H1 (cell line): ENCODE results near the gene TRIM14. TPM values are rescaled to one million over a fixed set of nuclear protein-coding genes. Genes with fewer than 3 reads are reported as not detected.

Experiments
- CBX5 ChIP-seq: fragments of 300-800, 300-1000 bp; sonication (generic); IDR thresholded peaks from 2 replicates; pipeline ENCODE4 v1.7.1; 2016; ENCODE audit warnings: antibody characterized with exemption, low read length, low read depth
- CBX8 ChIP-seq: fragments of 300-800, 300-1000 bp; sonication (generic); IDR thresholded peaks from 2 replicates; pipeline ENCODE4 v1.7.1; 2016; ENCODE audit warnings: low read depth, low read length, borderline replicate concordance
- CHD7 ChIP-seq: fragments of 300-600 bp; sonication (generic); IDR thresholded peaks from 2 replicates; pipeline ENCODE4 v1.7.1; 2012; ENCODE audit warnings: low read length, moderate library complexity, mild to moderate bottlenecking, inconsistent platforms; ENCODE audit not compliant: insufficient replicate concordance
- E2F6 ChIP-seq: IDR thresholded peaks from 2 replicates; pipeline ENCODE4 v1.6.1; 2012; ENCODE audit warnings: inconsistent platforms
- RAD21 ChIP-seq, 2 experiments: IDR thresholded peaks in 1 of 2; conservative IDR thresholded peaks in 1 of 2; 2 replicates each; pipeline ENCODE4 v1.6.1; 2011; ENCODE audit warnings: low read depth in 2 of 2, low read length in 2 of 2, improper control_type of control experiment in 1 of 2, inconsistent platforms in 1 of 2, mild to moderate bottlenecking in 1 of 2, moderate library complexity in 1 of 2
- RXRA ChIP-seq: IDR thresholded peaks from 2 replicates; pipeline ENCODE4 v1.6.1; 2011; ENCODE audit warnings: low read depth, mild to moderate bottlenecking, low read length, moderate library complexity; ENCODE audit not compliant: insufficient read depth
- SAP30 ChIP-seq: fragments of 300-600 bp; sonication (generic); IDR thresholded peaks from 2 replicates; pipeline ENCODE4 v1.7.1; 2012; ENCODE audit warnings: low read length, moderate library complexity, mild to moderate bottlenecking, inconsistent platforms; ENCODE audit not compliant: insufficient read depth, insufficient replicate concordance
- SP4 ChIP-seq: IDR thresholded peaks from 2 replicates; pipeline ENCODE4 v1.6.1; 2012; ENCODE audit warnings: low read length, inconsistent platforms
- ZNF274 ChIP-seq: IDR thresholded peaks from 2 replicates; pipeline ENCODE4 v1.7.0; 2012; ENCODE audit warnings: low read length, borderline replicate concordance; ENCODE audit errors: extremely low read depth
- polyA plus RNA-seq, 7 experiments: library from polyadenylated mRNA; depleted of rRNA in 3 of 7; stranded (reverse) in 5 of 7; unstranded in 2 of 7; fragments of >200 nt in 5 of 7; fragments of 200-250 nt in 2 of 7; gene quantifications; 1 replicate in 5 of 7; 2 replicates in 1 of 7; 4 replicates in 1 of 7; pipeline versions ENCODE4 v1.2.1 to v1.2.3, GENCODE V29; 2011 to 2013; ENCODE audit warnings: missing spikeins in 2 of 7, mixed read lengths in 2 of 7
- total RNA-seq: library from RNA; stranded (reverse); fragmentation: NEBNext Ultra II Directional; extraction: Animal tissue kit (Norgen Biotek cat#: 25700); gene quantifications from 2 replicates; pipeline ENCODE4 v1.2.1, GENCODE V29; 2021

Gene TRIM14
- total and polyA plus RNA-seq, 2 of the 8 experiments (the other 6 are each of a cell fraction or from before 2014, with no cell fraction given): 9.2 to 19.4 TPM

DNA sequence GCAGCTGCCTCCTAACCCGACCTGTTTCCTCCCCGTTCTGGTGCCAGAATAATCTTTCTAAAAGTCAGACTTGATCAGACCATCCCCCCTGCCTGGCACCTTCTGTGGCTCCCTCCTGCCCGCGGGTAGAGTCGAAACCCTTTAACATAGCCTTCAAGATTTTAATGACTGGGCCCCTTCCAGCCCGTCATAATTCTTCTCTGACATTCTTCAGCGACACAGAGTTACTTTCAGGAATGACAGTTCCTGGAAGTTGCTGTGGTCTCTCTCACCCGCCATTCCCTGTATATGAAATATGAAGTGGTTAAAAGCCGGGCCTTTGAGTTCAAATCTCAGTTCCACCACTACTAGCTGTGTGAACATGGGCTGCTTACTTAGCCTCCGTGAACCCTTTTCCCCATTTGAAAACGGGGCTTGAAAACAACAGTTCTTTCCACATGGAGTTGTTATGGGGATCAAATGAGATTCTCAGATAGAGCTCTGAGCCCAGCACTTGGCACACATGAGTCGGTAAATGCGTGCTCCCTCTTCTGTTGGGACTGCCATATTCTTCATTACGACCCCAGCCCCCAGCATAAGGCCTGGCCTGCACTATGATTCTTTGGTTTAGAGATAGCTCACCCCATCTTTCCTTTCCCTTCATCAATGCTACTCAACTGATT lies 61.8 kb downstream of the TRIM14 start (continued):
- TF ChIP-seq CHD7 (no peak), RAD21 (IDR thresholded peaks at IDR 0.05 in 1 of 2, conservative IDR thresholded peaks at IDR 0.05 in 1 of 2; ENCODE audit: low read depth in 2 of 2, low read length in 2 of 2) (no peak), E2F6 (no peak), SAP30 (no peak), RXRA (no peak), SP4 (no peak), CBX8 (no peak), CBX5 (no peak), ZNF274 (no peak)
